ENCODE results near the gene MOSPD2. TPM values are rescaled to one million over a fixed set of nuclear protein-coding genes. Genes with fewer than 3 reads are reported as not detected.

MOSPD2 gene
- total RNA-seq, 1 experiment from 2014 or later: 6.4 TPM

GRCh38 chrX:14829643-14830042 is 43.6 kb upstream of the MOSPD2 start:
- H3K27ac ChIP-seq (ENCODE audit: insufficient read length, low read depth, low read length): no peak overlapping the region
- no peak overlapping the region for H3K23ac ChIP-seq (ENCODE audit: insufficient read length, low read depth, low read length)
- H3K4me1 Mint-ChIP-seq: no peaks in the 10 kb centered on the region
- DNase-seq: no peak
- no peaks in the 10 kb centered on the region for H3K4me1 ChIP-seq (ENCODE audit: insufficient read depth, low read length)
- WGBS (ENCODE audit: extremely low coverage, insufficient read length, low lambda C conversion rate): no CpG with 5 or more reads among the region's 2 CpGs
- no peak overlapping the region for H2BK5ac ChIP-seq (ENCODE audit: insufficient read length, low read length)
- no peak overlapping the region for H3K9ac ChIP-seq (ENCODE audit: extremely low read depth, insufficient read length, low read length)
- no peak overlapping the region for H2BK20ac ChIP-seq (ENCODE audit: low read depth, low read length, poor library complexity, severe bottlenecking)
- H3K4me2 ChIP-seq (ENCODE audit: insufficient read depth, insufficient read length, low read length): no peak overlapping the region
- H3K4me3 Mint-ChIP-seq: no peak overlapping the region
- no peak overlapping the region for H2BK15ac ChIP-seq (ENCODE audit: low read depth, low read length)
- H3K9me3 Mint-ChIP-seq: peaks cover 65 to 80% of the 10 kb centered on the region in 2 experiments
- H3K27me3 Mint-ChIP-seq (ENCODE audit: low read depth): no peaks in the 10 kb centered on the region
- TF ChIP-seq CTCF (conservative IDR thresholded peaks at IDR 0.05): no peak
- H3K79me2 ChIP-seq (ENCODE audit: insufficient read depth, low read length): no peaks in the 10 kb centered on the region
- H3K27ac Mint-ChIP-seq: no peak overlapping the region
- H3T11ph ChIP-seq (ENCODE audit: low read length): no peak overlapping the region
- no peak overlapping the region for H4K91ac ChIP-seq (ENCODE audit: insufficient read length, low read depth, low read length)
- no peak overlapping the region for H2BK12ac ChIP-seq (ENCODE audit: insufficient read length, low read depth, low read length)
- no peak overlapping the region for H4K5ac ChIP-seq (ENCODE audit: insufficient read length, low read depth, low read length)
- no peak overlapping the region for H2AFZ ChIP-seq (ENCODE audit: low read length)
- no peaks in the 10 kb centered on the region for H3K27me3 ChIP-seq (ENCODE audit: insufficient read depth, low read length)
- no peaks in the 10 kb centered on the region for H3K23me2 ChIP-seq (ENCODE audit: insufficient read length, low read depth, low read length, poor library complexity, severe bottlenecking)
- H2BK120ac ChIP-seq (ENCODE audit: low read depth, low read length, poor library complexity, severe bottlenecking): no peak overlapping the region
- H3K4ac ChIP-seq (ENCODE audit: low read depth, low read length): no peak overlapping the region
- H3K56ac ChIP-seq (ENCODE audit: insufficient read length, low read depth, low read length): no peak overlapping the region
- H4K8ac ChIP-seq (replicated peaks; ENCODE audit: insufficient read length, low read depth, low read length): no peak overlapping the region
- no peaks in the 10 kb centered on the region for H4K20me1 ChIP-seq (ENCODE audit: control insufficient read depth, insufficient read depth, insufficient read length)
- H3K36me3 Mint-ChIP-seq (ENCODE audit: insufficient read depth in 1 of 3, low read depth in 3 of 3): peaks cover 15 to 25% (median 18%) of the 10 kb centered on the region in 3 experiments
- no peaks in the 10 kb centered on the region for H3K79me1 ChIP-seq (ENCODE audit: insufficient read depth, low read depth, low read length, poor library complexity, severe bottlenecking)
- no peak overlapping the region for H2AK5ac ChIP-seq (ENCODE audit: insufficient read length, low read length)
- H3K9me3 ChIP-seq (ENCODE audit: control insufficient read depth, low read depth, low read length): peaks cover 10% of the 10 kb centered on the region
- H3K14ac ChIP-seq (ENCODE audit: insufficient read depth, low read length): no peak overlapping the region
- no peak overlapping the region for H3K18ac ChIP-seq (ENCODE audit: insufficient read length, low read depth, low read length)

Measured in H9 (cell line).